DOHH2 (cell line): ENCODE results near the gene NR3C2.

Source experiments
- H3F3A ChIP-seq: fragments of 200-600 bp; sonication (generic), shearing (Covaris generic); 2 replicates; pipeline ENCODE4 v1.6.0; 2016; ENCODE audit warnings: antibody characterized with exemption, mild to moderate bottlenecking; ENCODE audit not compliant: control insufficient read depth, insufficient read depth
- H3K27ac ChIP-seq: fragments of 200-600 bp; sonication (generic); 2 replicates; pipeline ENCODE4 v1.5.1; 2014; ENCODE audit warnings: low read depth, mild to moderate bottlenecking, low read length, moderate library complexity
- H3K27me3 ChIP-seq: fragments of 200-600 bp; sonication (generic); 2 replicates; pipeline ENCODE4 v1.6.1; 2014; ENCODE audit warnings: mild to moderate bottlenecking, low read length, mixed read lengths; ENCODE audit not compliant: control insufficient read depth
- H3K36me3 ChIP-seq: fragments of 200-600 bp; sonication (generic); 2 replicates; pipeline ENCODE4 v1.6.1; 2014; ENCODE audit warnings: mild to moderate bottlenecking, low read length, moderate library complexity, mixed read lengths; ENCODE audit not compliant: control insufficient read depth
- H3K4me1 ChIP-seq: fragments of 200-600 bp; sonication (generic); 2 replicates; pipeline ENCODE4 v1.6.1; 2014; ENCODE audit warnings: mild to moderate bottlenecking, low read length, mixed read lengths; ENCODE audit not compliant: control insufficient read depth
- H3K4me2 ChIP-seq: fragments of 200-600 bp; sonication (generic); 2 replicates; pipeline ENCODE4 v1.6.0; 2014; ENCODE audit warnings: mild to moderate bottlenecking, low read length, moderate library complexity
- H3K4me3 ChIP-seq: fragments of 200-600 bp; sonication (generic); 2 replicates; pipeline ENCODE4 v1.5.1; 2014; ENCODE audit warnings: mild to moderate bottlenecking, low read length, mixed read lengths
- H3K79me2 ChIP-seq: fragments of 200-600 bp; sonication (generic); 2 replicates; pipeline ENCODE4 v1.6.1; 2014; ENCODE audit warnings: mild to moderate bottlenecking, low read length, mixed read lengths; ENCODE audit not compliant: control insufficient read depth
- H3K9me2 ChIP-seq: fragments of 200-600 bp; sonication (generic); replicated peaks from 2 replicates; pipeline ENCODE4 v1.6.1; 2014; ENCODE audit warnings: mild to moderate bottlenecking, low read length, mixed read lengths; ENCODE audit not compliant: control insufficient read depth
- H3K9me3 ChIP-seq: fragments of 200-600 bp; sonication (generic); 2 replicates; pipeline ENCODE4 v1.6.1; 2014; ENCODE audit warnings: antibody characterized with exemption, low read length, mixed read lengths; ENCODE audit not compliant: control insufficient read depth, insufficient read depth
- H4K20me1 ChIP-seq: fragments of 200-600 bp; sonication (generic); 2 replicates; pipeline ENCODE4 v1.6.0; 2014; ENCODE audit warnings: low read depth, mild to moderate bottlenecking, antibody characterized with exemption, low read length, moderate library complexity; ENCODE audit not compliant: control insufficient read depth, insufficient read depth
- EZH2phosphoT487 ChIP-seq: fragments of 200-600 bp; sonication (generic); IDR thresholded peaks from 2 replicates; pipeline ENCODE4 v1.6.1; 2017; ENCODE audit warnings: borderline replicate concordance, mild to moderate bottlenecking, antibody characterized with exemption, low read length, moderate library complexity, mixed read lengths
- TF ChIP-seq, protein P1 (sequence below): fragments of 200-600 bp; sonication (generic); IDR thresholded peaks from one replicate; pipeline ENCODE4 v1.5.1; 2014; ENCODE audit warnings: antibody characterized with exemption, mild to moderate bottlenecking, low read depth, low read length; ENCODE audit not compliant: poor library complexity, severe bottlenecking

NR3C2 gene

DNA sequence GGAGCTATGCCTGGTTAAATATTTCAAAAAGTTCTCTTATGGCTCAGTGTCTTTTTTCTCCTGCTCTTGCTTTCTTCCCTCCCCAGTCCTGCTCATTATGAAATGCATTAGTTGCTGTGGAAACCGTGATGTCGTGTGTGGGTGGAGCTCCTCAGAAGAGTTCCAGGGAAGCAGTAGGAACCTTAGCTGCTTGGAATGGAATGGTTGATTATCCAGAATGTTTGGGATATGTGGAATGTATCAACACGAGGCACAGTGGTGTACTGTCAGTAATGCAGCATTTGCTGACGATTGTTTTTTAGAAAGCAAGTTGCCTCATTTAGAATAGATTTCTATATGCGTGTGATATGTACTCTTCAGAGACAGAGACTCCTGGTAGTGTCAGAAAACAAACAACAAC, 377.1 kb downstream of the NR3C2 start:
- Histone ChIP-seq H3K27ac (no peak overlapping the region), H3K79me2 (no peaks in the 10 kb centered on the region), H3K27me3 (no peaks in the 10 kb centered on the region), H4K20me1 (no peaks in the 10 kb centered on the region), H3K4me1 (no peaks in the 10 kb centered on the region), H3K9me2 (no peaks in the 10 kb centered on the region), H3F3A (no peaks in the 10 kb centered on the region), H3K4me3 (no peak overlapping the region), H3K36me3 (no peaks in the 10 kb centered on the region), H3K9me3 (no peaks in the 10 kb centered on the region), H3K4me2 (no peak overlapping the region)
- TF ChIP-seq EZH2phosphoT487 = no peak
- TF ChIP-seq, protein P1, sequence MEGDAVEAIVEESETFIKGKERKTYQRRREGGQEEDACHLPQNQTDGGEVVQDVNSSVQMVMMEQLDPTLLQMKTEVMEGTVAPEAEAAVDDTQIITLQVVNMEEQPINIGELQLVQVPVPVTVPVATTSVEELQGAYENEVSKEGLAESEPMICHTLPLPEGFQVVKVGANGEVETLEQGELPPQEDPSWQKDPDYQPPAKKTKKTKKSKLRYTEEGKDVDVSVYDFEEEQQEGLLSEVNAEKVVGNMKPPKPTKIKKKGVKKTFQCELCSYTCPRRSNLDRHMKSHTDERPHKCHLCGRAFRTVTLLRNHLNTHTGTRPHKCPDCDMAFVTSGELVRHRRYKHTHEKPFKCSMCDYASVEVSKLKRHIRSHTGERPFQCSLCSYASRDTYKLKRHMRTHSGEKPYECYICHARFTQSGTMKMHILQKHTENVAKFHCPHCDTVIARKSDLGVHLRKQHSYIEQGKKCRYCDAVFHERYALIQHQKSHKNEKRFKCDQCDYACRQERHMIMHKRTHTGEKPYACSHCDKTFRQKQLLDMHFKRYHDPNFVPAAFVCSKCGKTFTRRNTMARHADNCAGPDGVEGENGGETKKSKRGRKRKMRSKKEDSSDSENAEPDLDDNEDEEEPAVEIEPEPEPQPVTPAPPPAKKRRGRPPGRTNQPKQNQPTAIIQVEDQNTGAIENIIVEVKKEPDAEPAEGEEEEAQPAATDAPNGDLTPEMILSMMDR = no peak

DNA sequence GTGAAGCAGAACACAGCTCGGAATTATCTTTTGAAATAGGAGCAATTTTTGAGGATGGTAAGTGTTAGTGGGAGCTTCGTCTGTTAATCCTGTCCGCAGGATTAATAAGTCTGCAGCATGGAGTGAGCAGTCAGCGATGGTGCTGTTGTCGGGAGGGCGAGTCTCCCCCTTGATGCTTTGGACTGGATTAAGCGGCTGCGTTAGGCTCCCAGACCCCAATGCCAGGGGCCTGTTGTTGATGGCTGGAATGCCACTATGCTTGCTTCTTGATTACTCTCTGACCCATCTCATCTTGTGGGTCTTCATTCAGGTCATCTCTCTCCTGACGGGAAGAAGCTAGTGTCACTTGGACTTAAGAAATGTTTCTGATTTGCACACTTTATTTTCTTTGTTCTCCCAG, 377.8 kb downstream of the NR3C2 start:
- no peak for TF ChIP-seq EZH2phosphoT487
- TF ChIP-seq, protein P1 = no peak

DNA sequence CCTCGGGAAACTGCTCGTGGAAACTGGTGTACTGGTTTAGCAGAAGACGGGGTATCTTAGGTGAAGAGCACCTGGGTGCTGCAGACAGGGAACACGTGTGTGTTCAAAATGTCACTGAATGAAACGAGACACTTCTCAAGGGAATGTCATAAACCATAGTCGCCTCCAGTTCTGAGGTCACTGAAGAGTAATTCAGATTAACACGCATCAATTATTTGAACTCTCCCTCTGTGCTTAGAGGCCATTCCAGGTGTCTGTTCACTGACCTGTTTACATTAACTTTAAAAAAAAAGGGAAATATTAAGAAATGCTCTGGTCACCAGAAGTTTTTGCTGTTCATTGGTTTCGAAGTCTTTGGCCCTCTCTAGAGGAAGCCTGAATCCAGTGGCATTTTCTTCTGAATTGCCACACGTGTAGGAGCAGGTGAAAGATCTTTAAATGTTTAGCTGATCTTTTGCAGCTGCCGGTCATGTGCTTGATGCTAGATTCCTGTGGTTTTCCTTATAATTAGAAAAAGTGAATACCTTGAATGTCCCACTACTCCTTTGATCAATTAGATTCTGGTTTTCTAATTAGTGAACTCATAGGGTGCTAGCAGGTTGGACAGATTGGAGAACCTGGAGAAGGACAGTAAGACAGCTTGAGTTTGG, 379.8 kb downstream of the NR3C2 start:
- Histone ChIP-seq H3F3A (no peaks in the 10 kb centered on the region), H3K9me3 (no peaks in the 10 kb centered on the region), H3K27me3 (no peaks in the 10 kb centered on the region; the same call in 1 of the 2 replicates), H3K9me2 (no peaks in the 10 kb centered on the region), H4K20me1 (no peaks in the 10 kb centered on the region; the same call in 1 of the 2 replicates), H3K36me3 (no peaks in the 10 kb centered on the region), H3K4me2 (no peak overlapping the region), H3K4me3 (no peak overlapping the region), H3K79me2 (no peaks in the 10 kb centered on the region), H3K27ac (no peak overlapping the region), H3K4me1 (peaks cover 6% of the 10 kb centered on the region)
- no peak for TF ChIP-seq EZH2phosphoT487
- TF ChIP-seq, protein P1 = no peak

More for the DNA sequence above, 377.8 kb downstream of the NR3C2 start:
- Histone ChIP-seq H3K27me3 (no peaks in the 10 kb centered on the region), H3K79me2 (no peaks in the 10 kb centered on the region), H3K4me1 (no peaks in the 10 kb centered on the region), H3K9me2 (no peaks in the 10 kb centered on the region), H3F3A (no peaks in the 10 kb centered on the region), H3K9me3 (no peaks in the 10 kb centered on the region), H3K36me3 (no peaks in the 10 kb centered on the region), H3K4me2 (no peak overlapping the region), H3K27ac (no peak overlapping the region), H3K4me3 (no peak overlapping the region), H4K20me1 (no peaks in the 10 kb centered on the region)
